ENCODE measurements around the gene CADPS2. TPM values are rescaled to one million over a fixed set of nuclear protein-coding genes. Genes with fewer than 3 reads are reported as not detected.
A peak's percentile ranks its signal among the peaks of the same experiment; 100 is the strongest.

Gene CADPS2
- total and polyA plus RNA-seq, 2 of the 8 experiments (the other 6 are each of a cell fraction or from before 2014, with no cell fraction given): 8.9 to 22.3 TPM

- Histone ChIP-seq H3K36me3 (ENCODE audit: control insufficient read depth in 2 of 4, insufficient read depth in 4 of 4, low read length in 3 of 4) (peaks cover 0 to 8% (median 0%) of the 10 kb centered on the region in 4 experiments; a peak in 1 of 8 replicates), H3K23me2 (ENCODE audit: low read depth, low read length) (peaks cover 34% of the 10 kb centered on the region; the same call in 1 of the 2 replicates), H4K20me1 (replicated peaks in 1 of 2; ENCODE audit: control insufficient read depth in 1 of 2, insufficient read depth in 2 of 2, low read length in 2 of 2) (no peaks in the 10 kb centered on the region), H3K4me2 (ENCODE audit: insufficient read depth in 1 of 2, low read depth in 2 of 2, low read length in 2 of 2) (peak overlapping the region; percentile 78 to 79), H4K91ac (replicated peaks; ENCODE audit: insufficient read length, low read length) (no peak overlapping the region), H3K27ac (ENCODE audit: low read depth, low read length) (no peak overlapping the region; the same call in 1 of the 2 replicates), H3K14ac (ENCODE audit: insufficient read length) (no peak overlapping the region), H3K4me3 (ENCODE audit: extremely low read depth in 1 of 4, insufficient read depth in 2 of 4, low read depth in 3 of 4, low read length in 4 of 4) (peak overlapping the region; percentile 70 to 89 (median 84)), H3K56ac (replicated peaks; ENCODE audit: insufficient read length, low read depth, low read length) (no peak overlapping the region), H2BK15ac (ENCODE audit: low read length) (no peak overlapping the region), H3K9ac (replicated peaks in 1 of 4; ENCODE audit: extremely low read depth in 1 of 4, low read depth in 3 of 4, low read length in 3 of 4) (peak overlapping the region in 3 of 4 experiments; percentile 34 to 39 (median 36); a peak in 5 of 7 replicates), H2AK5ac (ENCODE audit: low read depth, low read length) (no peak overlapping the region), H2BK12ac (ENCODE audit: low read depth, low read length) (no peak overlapping the region), H3K18ac (ENCODE audit: extremely low read depth, low read length) (no peak overlapping the region; the same call in 1 of the 2 replicates), H3K4ac (replicated peaks; ENCODE audit: insufficient read length, low read depth, low read length) (no peak overlapping the region), H4K5ac (ENCODE audit: insufficient read length, low read depth, low read length) (peak overlapping the region; percentile 27), H3K23ac (ENCODE audit: insufficient read length) (no peak overlapping the region), H3K27me3 (replicated peaks in 1 of 4; ENCODE audit: control insufficient read depth in 3 of 4, extremely low read depth in 1 of 4, insufficient read depth in 3 of 4, low read length in 3 of 4) (peaks cover 5 to 63% (median 35%) of the 10 kb centered on the region in 4 experiments), H2BK20ac (ENCODE audit: low read length) (0 out of 2 replicates have a peak overlapping the region, but pooled peaks have one; percentile 35), H2AFZ (ENCODE audit: low read length) (peak overlapping the region; percentile 56), H2BK5ac (ENCODE audit: low read depth, low read length) (no peak overlapping the region; the same call in 1 of the 2 replicates), H3K79me2 (ENCODE audit: control insufficient read depth in 1 of 2, insufficient read depth in 2 of 2, low read length in 2 of 2) (peaks cover 0 to 26% of the 10 kb centered on the region in 2 experiments; a peak in 3 of 4 replicates), H4K8ac (ENCODE audit: extremely low read depth, insufficient read depth, low read length) (peak overlapping the region; percentile 72; the same call in 1 of the 2 replicates), H3K4me1 (replicated peaks in 1 of 4; ENCODE audit: control insufficient read depth in 3 of 4, insufficient read depth in 4 of 4, low read length in 3 of 4) (peaks cover 9 to 26% (median 18%) of the 10 kb centered on the region in 4 experiments; a peak in 6 of 7 replicates), H2BK120ac (replicated peaks; ENCODE audit: low read depth, low read length) (no peak overlapping the region), H3K79me1 (ENCODE audit: low read depth, low read length) (no peaks in the 10 kb centered on the region), H3K9me3 (ENCODE audit: insufficient read depth in 2 of 2, low read depth in 1 of 2, low read length in 1 of 2) (no peaks in the 10 kb centered on the region)
- ChIA-PET CTCF (ENCODE audit: partially characterized antibody) (interaction anchor here (0.6 to 3.1 kb wide), 14 partner anchors 10 to 218 kb away, joined by 3 to 11 read pairs (median 3); no protein-coding TSS in a partner anchor), POLR2A (ENCODE audit: partially characterized antibody) (interaction anchor here (0.6 to 1.6 kb wide), 7 partner anchors 8 to 194 kb away, joined by 3 to 8 read pairs (median 4); no protein-coding TSS in a partner anchor)
- WGBS, 2 experiments (ENCODE audit: extremely low coverage in 1 of 2, insufficient coverage in 1 of 2, insufficient read length in 1 of 2, insufficient replicate concordance in 2 of 2, low coverage in 1 of 2, low lambda C conversion rate in 2 of 2, missing lambda C conversion rate in 1 of 2): 1% methylated on average over 60 of the region's 61 CpGs; no CpG with 5 or more reads in 1 of the 2 experiments
- FAIRE-seq (no peak), DNase-seq (ENCODE audit: low read depth in 1 of 2, low spot score in 2 of 2) (peak in 1 of 2 experiments; percentile 90)
- TF ChIP-seq TAF7 (optimal IDR thresholded peaks at IDR 0.05; ENCODE audit: borderline replicate concordance, low read depth, low read length) (no peak), GTF2F1 (IDR thresholded peaks at IDR 0.05; ENCODE audit: borderline replicate concordance, low read depth, low read length) (no peak), SP4 (IDR thresholded peaks at IDR 0.05; ENCODE audit: low read length) (0 out of 2 replicates have a peak, but pooled peaks have one; percentile 66), CHD1 (IDR thresholded peaks at IDR 0.05; ENCODE audit: low read depth, low read length) (no peak), TBP (IDR thresholded peaks at IDR 0.05; ENCODE audit: low read depth, low read length) (0 out of 2 replicates have a peak, but pooled peaks have one; percentile 42), SP1 (IDR thresholded peaks at IDR 0.05; ENCODE audit: low read depth, low read length) (0 out of 2 replicates have a peak, but pooled peaks have one; percentile 35), SRF (IDR thresholded peaks at IDR 0.05; ENCODE audit: low read depth, low read length) (no peak), SUZ12 (IDR thresholded peaks at IDR 0.05; ENCODE audit: low read length) (peak; percentile 88; the same call in 1 of the 2 replicates)
These were observed 575.9 kb downstream of the CADPS2 start for GRCh38 chr7:122310119-122311021.

Measured in H1 (cell line).